GM19193 (cell line): ENCODE measurements around the gene PSTPIP1.
A peak's percentile ranks its signal among the peaks of the same experiment; 100 is the strongest.

Experiments
- POLR2A ChIP-seq: IDR thresholded peaks from 4 replicates; pipeline ENCODE4 v1.6.1; 2011; ENCODE audit not compliant: insufficient read depth, insufficient read length; ENCODE audit errors: extremely low read depth

Gene PSTPIP1

DNA sequence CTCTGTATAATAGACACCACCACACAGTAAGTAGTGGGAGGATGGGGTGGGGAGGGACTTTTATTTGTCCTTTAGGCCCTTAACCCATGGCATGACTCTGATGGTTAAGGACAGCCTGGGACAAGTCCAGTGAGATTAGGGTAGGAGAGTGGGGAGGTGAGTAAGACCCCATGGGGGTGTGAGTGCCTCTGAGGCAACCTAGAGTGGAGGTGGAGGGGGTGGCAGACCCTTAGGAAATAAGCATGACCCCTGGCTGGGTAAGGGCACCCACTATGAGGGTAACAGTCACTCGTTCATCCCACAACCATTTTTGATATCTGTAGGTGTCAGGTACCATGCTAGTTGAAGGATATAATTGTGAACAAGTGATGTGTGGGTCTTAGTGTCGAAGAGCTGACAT lies 21.0 kb upstream of the PSTPIP1 start:
- no peak for TF ChIP-seq POLR2A

DNA sequence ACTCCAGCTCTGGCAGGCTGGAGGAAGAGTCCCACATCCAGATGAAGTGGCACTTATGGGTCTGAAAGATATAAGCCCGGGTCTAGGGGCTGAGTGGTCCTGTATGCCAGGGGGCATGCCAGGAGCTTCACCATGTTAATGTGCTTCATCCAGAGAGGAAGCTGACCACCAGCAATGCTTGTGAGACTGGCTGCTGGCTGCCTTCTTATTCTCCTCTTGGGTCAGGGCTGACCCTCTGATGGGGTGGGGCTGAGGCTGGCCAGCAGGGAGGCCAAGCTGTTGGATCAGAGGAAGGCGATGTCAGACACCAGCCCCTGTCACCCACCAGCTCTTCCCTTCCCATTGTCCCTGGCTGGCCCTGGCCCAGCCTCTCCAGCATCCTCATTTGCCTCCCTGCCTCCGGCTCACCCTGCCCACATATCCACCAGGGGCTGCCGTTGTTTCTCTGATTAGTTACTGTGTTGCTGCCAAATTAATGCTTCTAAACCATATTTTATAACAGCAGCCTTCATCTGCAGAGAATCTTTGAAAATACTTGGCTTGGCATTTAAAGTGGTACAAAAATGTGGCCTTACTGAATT lies 20.4 kb upstream of the PSTPIP1 start:
- no peak for TF ChIP-seq POLR2A

DNA sequence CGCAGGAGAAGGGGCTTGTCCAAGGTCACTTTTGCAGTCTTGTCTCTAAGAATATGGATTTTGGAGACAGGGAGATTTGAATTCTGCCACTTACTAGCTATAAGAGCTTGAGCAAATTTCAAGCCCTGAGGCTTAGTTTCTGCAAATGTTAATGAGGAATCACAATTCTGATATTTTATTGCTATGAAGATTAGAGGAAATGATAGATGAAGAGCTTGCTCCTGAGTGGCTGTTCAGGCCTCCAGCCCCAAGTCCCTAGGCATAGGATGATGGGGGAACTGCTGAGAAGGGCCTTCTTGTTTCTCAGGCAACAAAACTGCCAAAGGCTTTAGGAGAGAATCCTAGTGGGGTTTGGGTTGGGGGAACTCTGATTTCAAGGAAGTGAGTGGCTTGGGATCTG lies 18.8 kb upstream of the PSTPIP1 start:
- TF ChIP-seq POLR2A: no peak

DNA sequence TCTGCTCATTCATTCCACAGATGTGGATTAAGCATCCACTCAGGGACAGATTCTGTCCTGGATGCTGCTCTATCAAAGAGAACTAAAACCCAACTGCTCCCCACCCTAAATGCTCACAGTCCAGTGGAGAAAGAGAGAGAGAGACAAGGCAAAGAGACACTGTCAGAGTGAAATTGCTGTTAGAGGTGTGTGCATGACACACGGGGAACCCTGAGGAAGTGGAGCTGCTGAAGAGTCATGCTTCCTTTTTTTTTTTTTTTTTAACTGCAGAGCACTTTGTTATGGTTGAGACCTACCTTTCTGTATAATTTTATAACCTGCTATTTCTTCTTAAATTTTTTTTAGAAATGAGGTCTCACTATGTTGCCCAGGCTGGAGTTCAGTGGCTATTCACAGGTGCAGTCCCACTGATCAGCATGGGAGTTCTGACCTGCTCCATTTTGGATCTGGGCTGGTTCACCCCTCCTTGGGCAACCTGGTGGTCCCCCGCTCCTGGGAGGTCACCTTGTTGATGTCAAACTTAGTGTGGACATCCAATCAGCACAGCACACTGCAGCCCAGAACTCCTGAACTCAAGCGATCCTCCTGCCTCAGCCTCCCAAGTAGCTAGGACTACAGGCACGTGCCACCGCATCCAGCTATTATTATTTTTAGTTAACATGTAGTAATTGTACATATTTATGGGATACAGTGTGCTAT lies 18.2 kb upstream of the PSTPIP1 start:
- TF ChIP-seq POLR2A: no peak

GRCh38 chr15:76978522-76979330 lies 16.2 kb upstream of the PSTPIP1 start:
- no peak for TF ChIP-seq POLR2A

DNA sequence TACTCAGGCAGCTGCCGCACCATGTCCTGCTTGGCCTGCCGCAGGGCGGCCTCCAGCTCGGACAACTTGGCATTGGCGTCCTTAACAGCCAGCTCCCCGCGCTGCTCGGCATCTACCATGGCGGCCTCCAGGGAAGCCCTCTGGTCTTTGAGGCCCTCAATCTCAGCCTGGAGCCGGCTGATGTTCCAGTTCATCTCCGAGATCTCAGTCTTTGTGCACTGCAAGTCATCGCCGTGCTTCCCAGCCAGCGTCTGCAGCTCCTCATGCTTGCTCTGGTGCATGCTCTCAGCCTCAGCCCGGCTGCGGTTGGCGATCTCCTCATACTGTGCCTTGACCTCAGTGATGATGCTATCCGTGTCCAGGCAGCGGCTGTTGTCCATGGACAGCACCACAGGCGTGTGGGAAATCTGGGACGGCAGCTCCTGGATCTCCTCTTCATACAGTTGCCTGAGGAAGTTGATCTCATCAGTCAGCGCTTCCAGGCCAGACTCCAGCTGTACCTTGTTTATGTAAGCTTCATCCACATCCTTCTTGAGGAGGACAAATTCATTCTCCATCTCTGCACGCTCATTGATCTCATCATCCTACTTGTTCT lies 15.5 kb upstream of the PSTPIP1 start:
- TF ChIP-seq POLR2A: no peak

- TF ChIP-seq POLR2A: no peak
These were observed 14.9 kb upstream of the PSTPIP1 start for GRCh38 chr15:76979996-76980520.

DNA sequence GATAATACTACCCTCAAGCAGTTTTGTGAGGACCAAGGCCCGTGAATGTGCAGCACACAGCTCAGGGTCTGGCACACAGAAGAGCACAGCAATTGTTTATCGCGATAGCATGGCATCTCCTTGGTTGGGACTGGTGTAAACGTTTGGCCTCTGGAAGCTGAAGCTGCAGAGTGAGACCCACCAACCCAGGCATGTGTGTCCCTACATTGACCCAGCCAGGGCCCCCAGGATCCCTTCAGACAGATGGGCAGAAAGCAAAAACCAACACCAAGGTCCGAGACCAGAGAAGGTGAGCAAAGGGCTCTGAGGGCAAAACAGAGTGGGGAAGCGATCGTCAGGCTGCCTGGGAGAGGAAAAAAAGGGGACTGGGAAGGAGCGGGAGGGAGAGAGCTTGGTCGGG lies 12.6 kb upstream of the PSTPIP1 start:
- no peak for TF ChIP-seq POLR2A

DNA sequence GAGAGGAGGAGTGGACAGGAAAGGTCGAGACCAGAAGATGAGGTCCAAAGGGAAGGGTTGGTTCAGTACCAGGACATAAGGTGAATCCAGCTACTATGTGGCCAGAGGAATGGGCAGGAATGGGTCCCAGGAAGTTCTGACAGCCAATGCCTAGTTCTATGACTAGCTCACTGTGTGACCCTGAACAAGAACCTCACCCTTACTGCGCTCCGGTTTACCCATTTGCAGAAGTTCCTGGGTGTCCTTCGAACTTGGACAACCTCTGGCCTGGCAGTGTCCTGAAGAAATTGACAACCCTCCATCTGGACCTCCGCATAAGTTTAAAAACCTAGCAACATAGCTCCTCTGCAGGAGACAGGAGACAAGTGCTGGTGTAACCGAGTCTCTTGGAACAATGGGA lies 12.2 kb upstream of the PSTPIP1 start:
- TF ChIP-seq POLR2A: no peak

DNA sequence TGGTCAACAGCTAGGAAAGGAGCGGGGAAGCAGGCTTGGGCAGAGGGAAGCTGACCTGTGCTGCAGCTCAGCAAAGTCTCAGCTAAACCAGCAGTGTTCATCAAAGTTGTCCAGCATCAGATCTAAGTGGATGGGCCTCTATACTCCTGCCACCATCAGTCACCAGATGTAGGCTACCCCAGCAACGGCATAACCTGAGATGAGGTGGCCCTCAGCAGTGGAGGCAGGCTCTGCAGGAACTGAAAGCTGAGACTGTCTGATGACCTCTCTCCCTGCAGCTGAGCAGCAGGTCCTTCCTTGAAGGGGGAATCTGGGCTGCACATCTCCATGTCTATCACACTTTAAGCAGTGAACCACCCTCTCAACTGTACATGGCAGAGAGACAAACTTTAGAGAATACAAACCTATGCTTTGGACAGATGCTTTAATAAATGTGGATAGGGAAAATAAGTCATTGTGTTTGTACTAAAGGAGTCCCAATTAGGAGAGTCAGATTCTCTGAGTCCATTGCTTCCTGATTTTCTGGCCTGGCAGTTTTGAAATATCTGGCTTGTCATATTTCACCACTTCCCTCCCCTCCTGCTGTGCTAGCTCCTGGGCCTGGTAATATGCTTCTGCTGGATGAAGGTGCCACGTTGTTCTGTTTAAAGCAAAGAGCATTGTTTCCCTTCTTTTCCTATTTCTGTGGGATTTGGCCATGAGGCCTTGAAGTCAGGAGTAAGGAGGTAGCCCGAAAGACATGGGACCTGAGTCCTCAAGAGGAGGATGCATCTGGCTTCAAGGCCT lies 11.1 kb upstream of the PSTPIP1 start:
- no peak for TF ChIP-seq POLR2A

- no peak for TF ChIP-seq POLR2A
These were observed 8.2 kb upstream of the PSTPIP1 start for GRCh38 chr15:76986743-76987142.

GRCh38 chr15:76987276-76987675 lies 7.7 kb upstream of the PSTPIP1 start:
- no peak for TF ChIP-seq POLR2A

- peak; percentile 38 for TF ChIP-seq POLR2A
These were observed 6.7 kb upstream of the PSTPIP1 start for GRCh38 chr15:76987896-76988860.
